Stimulated activated naive CD8-positive, alpha-beta T cell treated with anti-CD3 and anti-CD28 coated beads, Interleukin-15, Interleukin-2, amounts not matched to agents 100 ng/mL and 50 ng/mL, for 24 hours (primary cell): ENCODE data around the gene KIF26B.

Source experiments
- H3K27ac Mint-ChIP-seq: one replicate; pipeline ENCODE4 v1.8.0; 2021; ENCODE audit warnings: mild to moderate bottlenecking, mixed read lengths
- H3K27me3 Mint-ChIP-seq: one replicate; pipeline ENCODE4 v1.8.0; 2021; ENCODE audit warnings: mixed read lengths
- H3K36me3 Mint-ChIP-seq: one replicate; pipeline ENCODE4 v1.8.0; 2021; ENCODE audit warnings: low read depth, mixed read lengths
- H3K4me1 Mint-ChIP-seq: one replicate; pipeline ENCODE4 v1.8.0; 2021; ENCODE audit warnings: low read depth, mixed read lengths
- H3K4me3 Mint-ChIP-seq: one replicate; pipeline ENCODE4 v1.8.0; 2021; ENCODE audit warnings: mild to moderate bottlenecking, mixed read lengths
- H3K9me3 Mint-ChIP-seq: one replicate; pipeline ENCODE4 v1.8.0; 2021; ENCODE audit warnings: mixed read lengths

KIF26B gene

GRCh38 chr1:245217853-245218608 is 63.2 kb downstream of the KIF26B start:
- H3K27ac Mint-ChIP-seq: no peak overlapping the region
- H3K4me3 Mint-ChIP-seq: no peak overlapping the region
- H3K27me3 Mint-ChIP-seq: peaks cover 5% of the 10 kb centered on the region
- H3K4me1 Mint-ChIP-seq: no peaks in the 10 kb centered on the region
- no peaks in the 10 kb centered on the region for H3K9me3 Mint-ChIP-seq
- no peaks in the 10 kb centered on the region for H3K36me3 Mint-ChIP-seq

DNA sequence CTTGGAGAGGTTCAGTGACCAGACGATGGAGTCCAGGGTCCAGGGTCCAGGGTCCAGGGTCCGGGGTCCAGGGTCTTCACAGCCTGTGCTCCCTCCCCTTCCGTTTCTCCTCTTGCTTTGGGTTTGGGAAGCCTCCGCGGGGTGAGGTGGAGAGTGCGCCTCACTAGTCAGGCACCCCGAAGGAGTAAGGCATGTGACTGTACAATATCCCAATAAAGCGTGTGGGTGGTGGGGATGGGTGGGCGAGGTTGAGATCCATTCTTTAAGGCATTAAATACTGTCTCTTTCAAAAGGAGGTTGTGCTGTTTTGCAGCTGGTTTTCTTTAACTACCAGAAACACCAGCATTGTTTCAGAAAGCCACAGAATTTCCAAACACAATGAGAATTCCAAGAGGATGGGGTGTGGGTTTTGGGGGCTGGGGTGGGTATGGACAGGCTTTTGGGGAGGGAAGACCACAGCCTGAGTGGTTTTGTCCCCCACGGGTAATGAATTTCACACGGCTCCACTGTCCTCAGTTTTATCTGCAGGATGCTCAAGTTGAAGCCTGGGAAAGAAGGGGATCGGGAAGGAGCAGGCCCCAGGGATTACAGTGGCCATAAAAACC is 65.7 kb downstream of the KIF26B start:
- Mint-ChIP-seq H3K27me3 (peaks cover 5% of the 10 kb centered on the region), H3K4me3 (no peak overlapping the region), H3K27ac (no peak overlapping the region), H3K36me3 (no peaks in the 10 kb centered on the region), H3K4me1 (no peaks in the 10 kb centered on the region), H3K9me3 (no peaks in the 10 kb centered on the region)

GRCh38 chr1:245221805-245222204 is 67.0 kb downstream of the KIF26B start:
- Mint-ChIP-seq H3K9me3 (no peaks in the 10 kb centered on the region), H3K4me3 (no peak overlapping the region), H3K27me3 (peaks cover 5% of the 10 kb centered on the region), H3K36me3 (no peaks in the 10 kb centered on the region), H3K27ac (no peak overlapping the region), H3K4me1 (no peaks in the 10 kb centered on the region)

- Mint-ChIP-seq H3K27me3 (peaks cover 5% of the 10 kb centered on the region), H3K4me3 (no peak overlapping the region), H3K36me3 (no peaks in the 10 kb centered on the region), H3K9me3 (no peaks in the 10 kb centered on the region), H3K27ac (no peak overlapping the region), H3K4me1 (no peaks in the 10 kb centered on the region)
Measured at GRCh38 chr1:245222931-245223595, 68.3 kb downstream of the KIF26B start.

DNA sequence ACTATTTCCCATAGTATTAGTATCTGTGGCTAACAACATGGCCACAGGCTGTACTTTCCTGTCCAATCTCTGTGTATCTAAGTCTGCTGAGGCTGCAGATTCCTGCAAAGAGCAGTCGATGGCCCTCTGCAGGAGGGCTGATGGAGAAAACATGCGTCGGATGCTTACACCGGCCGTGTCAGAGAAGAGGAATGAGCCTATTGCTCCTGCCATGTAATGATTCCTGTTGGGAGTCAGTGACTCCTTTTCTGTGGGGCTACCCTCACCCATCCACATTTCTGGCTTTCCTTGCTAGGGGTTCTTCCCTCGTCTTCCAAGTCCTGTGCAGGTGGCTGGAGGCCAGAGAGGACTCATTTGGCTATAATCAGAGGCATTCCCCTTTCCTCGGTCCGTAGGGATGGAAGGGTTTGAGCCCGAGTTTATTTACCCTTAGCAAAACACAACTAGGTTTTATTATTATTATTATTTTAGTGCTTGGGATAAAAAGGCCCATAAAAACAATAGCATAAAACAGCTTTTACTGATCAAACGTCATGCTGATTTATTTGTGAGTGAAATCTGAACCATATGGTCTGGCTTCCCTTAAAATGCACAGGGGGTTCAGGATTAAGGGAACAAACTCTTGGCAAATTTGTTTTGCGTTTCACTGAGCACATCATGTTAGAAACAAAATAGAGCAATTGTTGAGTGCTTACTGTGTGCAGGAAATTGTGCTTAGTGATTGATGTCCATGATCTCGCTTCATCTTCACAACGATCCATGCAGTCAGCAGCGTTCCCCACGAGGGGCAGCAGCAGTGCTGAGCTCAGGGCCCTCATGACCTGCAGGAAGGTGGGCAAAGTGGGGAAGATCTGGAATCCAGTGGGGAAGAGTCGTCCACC is 70.8 kb downstream of the KIF26B start:
- no peak overlapping the region for H3K4me3 Mint-ChIP-seq
- peaks cover 5% of the 10 kb centered on the region for H3K27me3 Mint-ChIP-seq
- H3K4me1 Mint-ChIP-seq: no peaks in the 10 kb centered on the region
- no peak overlapping the region for H3K27ac Mint-ChIP-seq
- H3K36me3 Mint-ChIP-seq: no peaks in the 10 kb centered on the region
- H3K9me3 Mint-ChIP-seq: no peaks in the 10 kb centered on the region

GRCh38 chr1:245226203-245226499 is 71.4 kb downstream of the KIF26B start:
- H3K36me3 Mint-ChIP-seq: no peaks in the 10 kb centered on the region
- no peak overlapping the region for H3K4me3 Mint-ChIP-seq
- H3K27ac Mint-ChIP-seq: no peak overlapping the region
- H3K9me3 Mint-ChIP-seq: no peaks in the 10 kb centered on the region
- no peaks in the 10 kb centered on the region for H3K4me1 Mint-ChIP-seq
- peaks cover 2% of the 10 kb centered on the region for H3K27me3 Mint-ChIP-seq

GRCh38 chr1:245229051-245229450 is 74.3 kb downstream of the KIF26B start:
- Mint-ChIP-seq H3K9me3 (no peaks in the 10 kb centered on the region), H3K4me3 (no peak overlapping the region), H3K36me3 (no peaks in the 10 kb centered on the region), H3K27ac (no peak overlapping the region), H3K4me1 (no peaks in the 10 kb centered on the region), H3K27me3 (peaks cover 4% of the 10 kb centered on the region)

GRCh38 chr1:245232931-245233330 is 78.1 kb downstream of the KIF26B start:
- Mint-ChIP-seq H3K4me1 (no peaks in the 10 kb centered on the region), H3K36me3 (no peaks in the 10 kb centered on the region), H3K9me3 (no peaks in the 10 kb centered on the region), H3K27me3 (peaks cover 8% of the 10 kb centered on the region), H3K27ac (no peak overlapping the region), H3K4me3 (no peak overlapping the region)

DNA sequence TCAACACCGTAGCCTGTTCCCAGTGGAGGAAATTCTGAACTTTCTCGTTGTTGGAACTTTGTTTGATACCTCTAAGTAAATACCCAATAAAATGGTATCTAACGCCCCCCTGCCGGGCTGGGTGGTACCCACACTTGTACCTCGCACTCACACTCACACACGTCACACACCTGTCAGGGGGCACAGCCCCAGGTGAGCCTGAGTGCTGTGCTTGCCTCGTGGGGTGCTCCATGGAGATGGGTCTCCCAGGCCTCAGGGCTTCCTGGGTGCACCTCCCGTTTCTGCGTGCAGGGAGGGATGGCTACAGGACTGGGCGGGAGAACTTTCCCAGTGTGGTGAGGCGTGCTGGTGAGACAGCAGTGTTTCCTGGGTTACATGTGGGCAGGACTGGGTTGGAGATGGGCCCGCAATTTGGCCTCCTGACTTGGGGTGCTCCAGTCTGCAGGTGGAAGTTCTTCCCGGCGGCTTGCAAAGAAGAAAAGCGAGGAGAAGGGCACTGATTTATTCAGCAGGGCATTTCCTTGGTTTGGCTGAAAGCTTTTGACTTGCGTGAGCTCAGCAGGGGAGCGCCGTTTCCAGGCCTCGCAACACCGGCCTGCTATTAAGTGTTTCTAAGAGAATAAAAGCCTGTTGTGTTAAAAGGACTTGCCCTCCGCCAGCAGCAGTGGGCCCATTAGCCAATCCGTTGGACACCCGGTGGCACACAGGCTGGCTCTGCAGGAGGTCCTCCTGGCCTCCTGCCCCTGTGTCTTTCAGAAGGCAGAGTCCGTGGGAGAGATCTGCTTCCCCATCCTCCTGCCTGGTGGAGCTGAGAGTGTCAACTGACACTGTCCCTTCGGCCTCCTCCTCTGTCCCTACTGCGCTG is 79.7 kb downstream of the KIF26B start:
- H3K9me3 Mint-ChIP-seq: no peaks in the 10 kb centered on the region
- H3K4me3 Mint-ChIP-seq: no peak overlapping the region
- H3K27me3 Mint-ChIP-seq: peaks cover 12% of the 10 kb centered on the region

GRCh38 chr1:245235156-245235555 is 80.4 kb downstream of the KIF26B start:
- H3K4me1 Mint-ChIP-seq: no peaks in the 10 kb centered on the region
- no peaks in the 10 kb centered on the region for H3K36me3 Mint-ChIP-seq
- no peak overlapping the region for H3K4me3 Mint-ChIP-seq
- no peaks in the 10 kb centered on the region for H3K9me3 Mint-ChIP-seq
- no peak overlapping the region for H3K27ac Mint-ChIP-seq
- H3K27me3 Mint-ChIP-seq: peaks cover 12% of the 10 kb centered on the region

More for the DNA sequence above, 79.7 kb downstream of the KIF26B start:
- Mint-ChIP-seq H3K36me3 (no peaks in the 10 kb centered on the region), H3K27ac (no peak overlapping the region), H3K4me1 (no peaks in the 10 kb centered on the region)

DNA sequence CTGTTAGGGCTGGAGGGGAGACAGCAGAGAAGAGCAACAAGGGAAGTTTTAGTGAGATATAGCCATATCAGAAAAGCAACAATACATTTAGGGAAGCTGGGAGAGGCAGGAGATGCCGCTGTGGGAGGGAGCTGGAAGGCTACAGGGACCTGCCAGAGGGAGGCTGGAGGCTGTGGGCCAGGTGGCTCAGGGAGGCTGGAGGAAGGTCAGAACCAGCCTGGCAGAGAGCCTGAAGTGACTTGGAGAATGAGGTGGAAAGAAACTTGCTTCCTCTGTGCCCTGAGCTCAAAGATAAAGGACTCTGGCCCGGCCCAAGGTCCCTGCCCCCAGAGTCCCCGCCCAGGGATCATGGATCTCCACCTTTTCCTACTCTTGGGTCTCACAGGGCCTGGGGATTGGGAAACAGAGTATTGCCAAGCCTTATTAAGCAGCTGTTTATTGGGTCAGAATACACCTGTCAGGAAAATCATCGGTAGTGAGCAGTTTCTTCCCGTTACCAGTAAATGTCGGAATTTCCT is 85.9 kb downstream of the KIF26B start:
- Mint-ChIP-seq H3K4me1 (no peaks in the 10 kb centered on the region), H3K27me3 (peaks cover 8% of the 10 kb centered on the region), H3K9me3 (no peaks in the 10 kb centered on the region), H3K36me3 (no peaks in the 10 kb centered on the region), H3K27ac (no peak overlapping the region), H3K4me3 (no peak overlapping the region)

DNA sequence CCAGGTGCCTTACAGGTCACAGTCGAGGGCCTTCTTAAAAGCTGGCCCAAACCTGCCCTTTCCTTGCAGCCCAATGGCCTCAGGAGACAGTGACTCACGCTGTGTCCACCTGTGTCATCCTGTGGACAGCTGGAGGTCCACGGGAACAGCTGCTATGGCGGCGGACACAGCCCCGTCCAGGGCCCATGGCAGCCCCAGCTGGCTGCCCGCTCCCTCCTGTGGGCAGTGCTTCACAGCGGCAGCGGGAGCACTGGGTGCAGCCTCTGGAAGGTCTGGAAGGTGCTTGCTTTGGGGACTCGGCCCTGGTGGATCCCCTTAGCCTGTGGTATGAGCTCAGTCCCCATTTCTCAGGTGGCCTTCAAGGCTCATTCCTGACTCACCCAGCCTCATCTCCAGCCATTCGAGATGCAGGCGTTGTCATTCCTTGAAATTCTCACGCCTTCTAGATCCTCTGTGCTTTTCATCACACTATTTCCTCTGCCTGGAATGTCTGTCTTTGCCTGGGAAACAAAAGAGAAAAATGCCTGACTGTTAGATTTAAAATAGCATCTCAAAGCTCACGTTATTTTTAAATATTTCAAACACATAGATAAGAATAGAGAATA is 86.8 kb downstream of the KIF26B start:
- Mint-ChIP-seq H3K4me1 (no peaks in the 10 kb centered on the region), H3K9me3 (no peaks in the 10 kb centered on the region), H3K27ac (no peak overlapping the region), H3K4me3 (no peak overlapping the region), H3K36me3 (no peaks in the 10 kb centered on the region), H3K27me3 (peaks cover 8% of the 10 kb centered on the region)

DNA sequence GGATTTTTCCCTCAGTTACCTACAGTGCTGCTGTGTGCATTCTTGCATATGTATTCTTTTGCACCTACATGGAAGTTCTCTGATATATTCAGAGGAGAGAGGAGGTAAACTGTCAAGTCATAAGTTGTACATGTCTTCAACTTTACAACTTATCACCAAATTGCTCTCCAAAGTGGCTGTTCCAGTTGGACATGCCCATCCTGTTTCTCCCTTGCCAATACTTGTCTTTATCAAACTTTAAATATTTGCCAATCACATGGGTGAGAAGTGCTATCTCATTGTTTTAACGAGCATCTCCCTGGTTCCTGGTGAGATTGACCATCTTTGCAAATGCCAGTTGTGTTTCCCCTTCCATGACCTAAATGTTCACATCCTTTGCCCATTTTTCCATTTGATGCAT is 88.2 kb downstream of the KIF26B start:
- no peaks in the 10 kb centered on the region for H3K36me3 Mint-ChIP-seq
- no peak overlapping the region for H3K27ac Mint-ChIP-seq
- peaks cover 7% of the 10 kb centered on the region for H3K27me3 Mint-ChIP-seq
- no peaks in the 10 kb centered on the region for H3K9me3 Mint-ChIP-seq
- no peaks in the 10 kb centered on the region for H3K4me1 Mint-ChIP-seq
- no peak overlapping the region for H3K4me3 Mint-ChIP-seq
